SK-MEL-5 (cell line): Measurements from ENCODE around the gene MMP15. TPM values are rescaled to one million over a fixed set of nuclear protein-coding genes. Genes with fewer than 3 reads are reported as not detected.
"Not testable (repeated sequence)": the region's sequence is repeated elsewhere in the genome, so short reads cannot be mapped to it uniquely, and the experiment has no call there.

Source experiments
- DNase-seq: peaks from one replicate; pipeline ENCODE4 v3.0.0-alpha.2; 2016; ENCODE audit warnings: low read depth, low spot score
- in situ Hi-C: cut with HindIII; loops from 2 replicates; pipeline ENCODE4 v1.10.0; 2016; ENCODE audit warnings: low sequenced_read_pairs, high pct_unique_total_duplicates, low pct_unique_long_range_greater_than_20kb
- total RNA-seq: library from RNA; depleted of rRNA; stranded (reverse); fragments of >200 nt; shearing (Covaris generic); gene quantifications from 2 replicates; pipeline ENCODE4 v1.2.3, GENCODE V29; 2014

The MMP15 gene
- total RNA-seq, 1 experiment from 2014 or later, result 9.1 TPM

GRCh38 chr16:58056580-58056979 lies 31.0 kb downstream of the MMP15 start:
- in situ Hi-C loops, result no loop called here
- no peak for DNase-seq

- in situ Hi-C loops, result no loop called here
- peak; percentile 62 for DNase-seq
These were observed 31.6 kb downstream of the MMP15 start for GRCh38 chr16:58057121-58057520.

- in situ Hi-C loops, result no loop called here
- DNase-seq, result no peak
These were observed 32.2 kb downstream of the MMP15 start for GRCh38 chr16:58057784-58058183.

GRCh38 chr16:58062821-58063220 lies 37.3 kb downstream of the MMP15 start:
- in situ Hi-C loops, result no loop called here
- DNase-seq, result no peak

GRCh38 chr16:58063377-58064076 lies 38.0 kb downstream of the MMP15 start:
- in situ Hi-C loops, result no loop called here
- DNase-seq, result peak; percentile 7

GRCh38 chr16:58070585-58070984 lies 45.0 kb downstream of the MMP15 start:
- no peak for DNase-seq
- in situ Hi-C loops, result no loop called here

- in situ Hi-C loops, DNase-seq: not testable (repeated sequence)
These were observed 46.6 kb downstream of the MMP15 start for GRCh38 chr16:58072134-58072533.

GRCh38 chr16:58073086-58073485 lies 47.5 kb downstream of the MMP15 start:
- DNase-seq, in situ Hi-C loops: not testable (repeated sequence)

- no peak for DNase-seq
- in situ Hi-C loops, result no loop called here
These were observed 49.1 kb downstream of the MMP15 start for GRCh38 chr16:58074657-58075056.

GRCh38 chr16:58076514-58076913 lies 51.0 kb downstream of the MMP15 start:
- no peak for DNase-seq

GRCh38 chr16:58077796-58078195 lies 52.2 kb downstream of the MMP15 start:
- DNase-seq, result no peak

More at GRCh38 chr16:58076514-58076913, 51.0 kb downstream of the MMP15 start:
- in situ Hi-C loops, result no loop called here

GRCh38 chr16:58080657-58081056 lies 55.1 kb downstream of the MMP15 start:
- DNase-seq, in situ Hi-C loops: not testable (repeated sequence)

More at GRCh38 chr16:58077796-58078195, 52.2 kb downstream of the MMP15 start:
- in situ Hi-C loops, result no loop called here

- in situ Hi-C loops, result no loop called here
- DNase-seq, result no peak
These were observed 56.8 kb downstream of the MMP15 start for GRCh38 chr16:58082381-58082780.

- in situ Hi-C loops, result no loop called here
- DNase-seq, result no peak
These were observed 59.1 kb downstream of the MMP15 start for GRCh38 chr16:58084635-58085034.

- no peak for DNase-seq
- in situ Hi-C loops, result no loop called here
These were observed 59.6 kb downstream of the MMP15 start for GRCh38 chr16:58085171-58085570.

GRCh38 chr16:58085584-58086251 lies 60.2 kb downstream of the MMP15 start:
- in situ Hi-C loops, result no loop called here
- no peak for DNase-seq

GRCh38 chr16:58086381-58087208 lies 61.0 kb downstream of the MMP15 start:
- in situ Hi-C loops, result no loop called here
- no peak for DNase-seq

GRCh38 chr16:58087209-58087913 lies 61.8 kb downstream of the MMP15 start:
- DNase-seq, result no peak
- in situ Hi-C loops, result no loop called here
